Colon (tissue), 2 donors: ENCODE measurements around the gene ATRIP.

Source experiments
- FAIRE-seq: peaks from 2 replicates; lab custom pipeline; 2012; peaks lifted over from hg19 to GRCh38; lab: Jason Lieb, UNC
- donor health status: control.
- donor health status: control.

ATRIP gene

GRCh38 chr3:48425281-48425812, 21.2 kb upstream of the ATRIP start:
- FAIRE-seq, result no peak

GRCh38 chr3:48426401-48426909, 20.1 kb upstream of the ATRIP start:
- no peak for FAIRE-seq

GRCh38 chr3:48426944-48427629, 19.4 kb upstream of the ATRIP start:
- no peak for FAIRE-seq

- no peak for FAIRE-seq
Measured at GRCh38 chr3:48427630-48427962, 18.9 kb upstream of the ATRIP start.

- FAIRE-seq, result no peak
Measured at GRCh38 chr3:48428088-48428571, 18.4 kb upstream of the ATRIP start.

- FAIRE-seq, result no peak
Measured at GRCh38 chr3:48428572-48429316, 17.8 kb upstream of the ATRIP start.

GRCh38 chr3:48429317-48429959, 17.1 kb upstream of the ATRIP start:
- no peak for FAIRE-seq

GRCh38 chr3:48429960-48430707, 16.4 kb upstream of the ATRIP start, which contains the start of gene PLXNB1:
Gene PLXNB1, minus strand, starts transcription at chr3:48430086. Its CDS starts 5,475 bp downstream, at chr3:48424611.
- no peak for FAIRE-seq

- FAIRE-seq, result no peak
Measured at GRCh38 chr3:48430708-48431101, 15.8 kb upstream of the ATRIP start.

- no peak for FAIRE-seq
Measured at GRCh38 chr3:48431224-48432029, 15.1 kb upstream of the ATRIP start.

GRCh38 chr3:48432411-48433371, 13.8 kb upstream of the ATRIP start:
- FAIRE-seq, result no peak

GRCh38 chr3:48433472-48434118, 12.9 kb upstream of the ATRIP start:
- FAIRE-seq, result no peak

- no peak for FAIRE-seq
Measured at GRCh38 chr3:48434591-48435222, 11.8 kb upstream of the ATRIP start.

GRCh38 chr3:48435223-48435595, 11.3 kb upstream of the ATRIP start:
- FAIRE-seq, result no peak

- FAIRE-seq, result no peak
Measured at GRCh38 chr3:48435774-48436476, 10.6 kb upstream of the ATRIP start.

- no peak for FAIRE-seq
Measured at GRCh38 chr3:48436477-48436787, 10.1 kb upstream of the ATRIP start.

GRCh38 chr3:48436855-48437254, 9.7 kb upstream of the ATRIP start:
- no peak for FAIRE-seq

- no peak for FAIRE-seq
Measured at GRCh38 chr3:48437812-48438211, 8.7 kb upstream of the ATRIP start.
